NT2/D1 (cell line): Measurements from ENCODE around the gene UTRN.

ENCODE experiments used
- DNase-seq: peaks from one replicate; pipeline ENCODE4 v3.0.0-alpha.2; 2011; ENCODE audit warnings: low read depth, low spot score
- H3K27me3 ChIP-seq: 2 replicates; pipeline ENCODE4 v1.6.0; 2011; ENCODE audit warnings: mild to moderate bottlenecking; ENCODE audit not compliant: insufficient read length, insufficient read depth
- H3K36me3 ChIP-seq: 2 replicates; pipeline ENCODE4 v1.6.1; 2011; ENCODE audit warnings: mild to moderate bottlenecking, low read length, mixed read lengths; ENCODE audit not compliant: insufficient read depth, insufficient read length
- H3K4me1 ChIP-seq: 2 replicates; pipeline ENCODE4 v1.5.1; 2011; ENCODE audit not compliant: insufficient read depth, insufficient read length
- H3K4me3 ChIP-seq: 2 replicates; pipeline ENCODE4 v1.5.1; 2011; ENCODE audit warnings: low read depth; ENCODE audit not compliant: insufficient read length
- H3K9ac ChIP-seq: 2 replicates; pipeline ENCODE4 v1.6.0; 2011; ENCODE audit warnings: low read depth; ENCODE audit not compliant: insufficient read length
- H3K9me3 ChIP-seq: 2 replicates; pipeline ENCODE4 v1.5.1; 2011; ENCODE audit warnings: mild to moderate bottlenecking, low read length; ENCODE audit not compliant: insufficient read depth
- SUZ12 ChIP-seq: IDR thresholded peaks from 2 replicates; pipeline ENCODE4 v1.6.1; 2011; ENCODE audit not compliant: insufficient read length, insufficient read depth; ENCODE audit errors: extremely low read depth
- YY1 ChIP-seq: IDR thresholded peaks from 2 replicates; pipeline ENCODE4 v1.6.1; 2011; ENCODE audit not compliant: insufficient read length, insufficient read depth
- ZNF274 ChIP-seq: IDR thresholded peaks from 2 replicates; pipeline ENCODE4 v1.6.1; 2011; ENCODE audit warnings: mild to moderate bottlenecking, low read depth, low read length

UTRN gene

GRCh38 chr6:144284478-144284782 lies 705 bp upstream of the UTRN start:
- DNase-seq: no peak
- Histone ChIP-seq H3K27me3 (peaks cover 5% of the 10 kb centered on the region), H3K9ac (peak overlapping the region; percentile 85), H3K9me3 (no peaks in the 10 kb centered on the region), H3K4me1 (no peaks in the 10 kb centered on the region), H3K36me3 (peaks cover 5% of the 10 kb centered on the region), H3K4me3 (peak overlapping the region; percentile 70)
- no peak for TF ChIP-seq YY1
- TF ChIP-seq ZNF274: no peak
- TF ChIP-seq SUZ12: no peak

GRCh38 chr6:144285548-144285797 lies 338 bp downstream of the UTRN start:
- no peak for DNase-seq
- Histone ChIP-seq H3K9me3 (no peaks in the 10 kb centered on the region), H3K4me1 (no peaks in the 10 kb centered on the region), H3K36me3 (peaks cover 5% of the 10 kb centered on the region), H3K27me3 (peaks cover 5% of the 10 kb centered on the region), H3K4me3 (peak overlapping the region; percentile 70), H3K9ac (peak overlapping the region; percentile 85)
- no peak for TF ChIP-seq YY1
- TF ChIP-seq SUZ12: no peak
- no peak for TF ChIP-seq ZNF274

DNA sequence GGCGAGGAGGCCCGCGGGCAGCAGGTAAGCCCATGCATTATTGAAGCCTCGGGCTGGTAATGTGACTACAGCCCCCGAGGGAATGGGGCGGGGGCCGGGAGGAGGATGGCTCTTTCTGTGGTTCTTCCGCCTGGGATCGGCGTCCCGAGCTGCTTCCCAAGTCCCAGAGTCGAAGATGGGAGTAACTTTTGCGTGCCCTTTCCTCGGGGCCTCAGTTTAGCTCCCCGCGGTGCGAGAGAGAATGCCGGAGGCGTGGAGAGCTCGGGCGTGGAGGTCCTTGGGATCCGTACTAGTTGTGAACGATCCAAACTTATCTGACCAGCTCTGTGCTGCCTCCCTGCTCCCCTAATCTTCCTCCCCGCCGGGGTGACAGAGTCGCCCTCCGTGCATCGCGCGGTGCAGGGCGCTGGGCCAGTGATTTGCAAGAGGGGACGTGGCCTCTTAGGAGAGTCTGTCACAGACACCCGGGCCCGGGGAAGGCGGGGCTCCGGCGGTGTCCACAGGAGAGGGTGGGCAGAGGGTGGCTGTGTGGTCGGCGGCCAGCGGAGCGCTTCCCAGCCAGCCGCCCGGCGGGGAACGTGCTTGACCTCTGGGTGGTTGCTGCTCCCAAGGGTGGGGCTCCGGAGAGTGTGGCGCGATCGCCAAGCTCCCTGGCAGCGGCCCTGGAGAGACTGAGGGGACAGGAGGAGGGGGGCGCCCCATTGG lies 815 bp downstream of the UTRN start:
- Histone ChIP-seq H3K4me3 (peak overlapping the region; percentile 70), H3K27me3 (peaks cover 5% of the 10 kb centered on the region), H3K36me3 (peaks cover 5% of the 10 kb centered on the region), H3K9me3 (no peaks in the 10 kb centered on the region), H3K4me1 (no peaks in the 10 kb centered on the region), H3K9ac (peak overlapping the region; percentile 85)
- DNase-seq: no peak
- no peak for TF ChIP-seq YY1
- no peak for TF ChIP-seq ZNF274
- TF ChIP-seq SUZ12: no peak

DNA sequence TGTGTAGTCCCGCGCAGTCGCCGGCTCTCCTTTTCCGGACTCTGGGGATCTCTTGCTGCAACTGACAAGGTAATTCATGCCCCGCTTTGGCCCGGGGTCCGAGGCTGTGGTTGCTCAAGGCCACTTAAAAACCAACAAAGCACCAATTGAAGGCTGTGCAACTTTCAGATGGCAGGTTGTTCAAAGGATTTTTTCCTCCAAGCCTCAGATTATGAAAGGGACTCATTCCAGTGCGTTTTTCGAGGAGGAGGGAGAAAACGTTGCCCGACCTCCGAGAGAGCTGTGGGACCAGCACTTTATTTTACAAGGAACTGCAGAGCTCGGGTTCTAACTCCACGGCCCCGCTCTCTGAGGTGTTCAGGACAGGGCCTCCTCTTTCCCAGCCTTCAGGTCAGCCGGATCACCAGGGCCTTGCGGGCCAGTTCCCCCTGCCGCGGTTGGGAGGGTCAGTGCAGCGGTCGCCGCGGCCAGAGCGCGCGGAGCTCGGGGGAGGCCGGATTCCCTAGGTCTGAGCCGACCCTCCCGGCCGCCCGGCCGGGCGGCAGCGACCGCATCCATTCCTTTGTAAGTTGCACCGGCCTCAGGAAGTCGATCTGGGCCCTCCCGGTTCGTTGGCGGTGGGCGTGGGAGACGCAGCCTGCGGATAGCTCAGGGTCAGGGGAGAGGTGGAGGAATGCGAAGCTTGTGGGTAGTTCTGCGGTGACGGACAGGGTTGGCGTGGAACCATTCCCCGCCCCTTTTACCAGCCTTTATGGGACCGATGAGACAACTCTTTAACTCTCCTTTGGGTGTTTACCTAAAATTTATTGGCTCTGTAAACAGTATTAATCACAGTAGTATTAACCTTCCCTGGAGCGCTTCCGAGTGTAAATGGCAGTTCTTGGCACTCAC lies 1.6 kb downstream of the UTRN start:
- Histone ChIP-seq H3K36me3 (peaks cover 6% of the 10 kb centered on the region), H3K9me3 (no peaks in the 10 kb centered on the region), H3K4me3 (peak overlapping the region; percentile 70), H3K9ac (peak overlapping the region; percentile 85), H3K4me1 (no peaks in the 10 kb centered on the region), H3K27me3 (peaks cover 5% of the 10 kb centered on the region)
- no peak for DNase-seq
- TF ChIP-seq SUZ12: no peak
- no peak for TF ChIP-seq YY1
- TF ChIP-seq ZNF274: no peak

- H3K27me3 ChIP-seq: peaks cover 5% of the 10 kb centered on the region
- TF ChIP-seq YY1: no peak
- TF ChIP-seq ZNF274: no peak
- TF ChIP-seq SUZ12: no peak
- no peaks in the 10 kb centered on the region for H3K9me3 ChIP-seq
Observed at GRCh38 chr6:144289006-144289405, 3.9 kb downstream of the UTRN start.

DNA sequence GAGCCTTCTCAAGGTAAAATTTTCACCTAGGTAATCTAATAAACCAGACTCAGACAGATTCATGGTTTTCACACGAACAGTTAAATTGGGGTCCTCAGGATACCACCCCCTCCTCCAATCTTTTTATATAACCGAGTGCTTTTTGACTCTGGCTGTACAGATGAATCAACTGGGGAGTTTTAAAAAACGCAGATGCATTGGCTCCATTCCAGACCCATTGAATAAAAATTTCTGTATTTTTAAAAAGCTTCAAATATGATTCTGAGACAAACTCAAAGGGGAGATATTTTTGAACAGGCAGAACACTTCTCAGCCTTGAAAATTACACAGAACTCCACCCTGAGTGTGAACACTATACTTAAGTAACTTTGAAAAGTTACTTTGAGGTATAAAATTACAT lies 7.2 kb downstream of the UTRN start:
- DNase-seq: no peak
- TF ChIP-seq SUZ12 (no peak), ZNF274 (no peak), YY1 (no peak)
- no peaks in the 10 kb centered on the region for H3K9me3 ChIP-seq
- peaks cover 5% of the 10 kb centered on the region for H3K27me3 ChIP-seq
- H3K4me3 ChIP-seq: no peak overlapping the region
- no peak overlapping the region for H3K9ac ChIP-seq
- H3K4me1 ChIP-seq: no peaks in the 10 kb centered on the region
- peaks cover 43% of the 10 kb centered on the region for H3K36me3 ChIP-seq

More at GRCh38 chr6:144289006-144289405, 3.9 kb downstream of the UTRN start:
- no peak for DNase-seq
- H3K4me1 ChIP-seq: no peaks in the 10 kb centered on the region
- no peak overlapping the region for H3K4me3 ChIP-seq
- H3K36me3 ChIP-seq: peaks cover 22% of the 10 kb centered on the region
- no peak overlapping the region for H3K9ac ChIP-seq

DNA sequence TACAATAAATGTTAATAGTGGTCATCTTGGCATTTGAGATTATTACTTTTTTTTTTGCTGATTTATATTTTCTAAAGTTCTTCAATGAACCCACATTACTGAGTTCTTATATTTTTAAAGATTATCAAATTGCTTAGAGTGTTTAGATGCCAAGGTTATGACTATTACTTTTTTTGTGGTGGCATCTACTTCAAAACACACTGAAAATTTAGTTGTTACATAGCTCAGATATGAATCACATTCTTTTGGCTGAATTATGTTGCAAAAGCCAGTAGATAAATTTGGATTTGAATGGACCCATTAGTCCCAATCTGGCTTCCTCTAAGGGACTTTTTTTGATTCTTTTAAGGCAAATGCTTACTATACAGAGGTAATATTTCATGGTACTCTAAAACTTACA lies 8.9 kb downstream of the UTRN start:
- DNase-seq: no peak
- H3K36me3 ChIP-seq: peaks cover 44% of the 10 kb centered on the region
- TF ChIP-seq SUZ12 (no peak), ZNF274 (no peak), YY1 (no peak)
- H3K4me3 ChIP-seq: no peak overlapping the region
- H3K27me3 ChIP-seq: no peaks in the 10 kb centered on the region
- no peaks in the 10 kb centered on the region for H3K9me3 ChIP-seq
- H3K4me1 ChIP-seq: no peaks in the 10 kb centered on the region
- no peak overlapping the region for H3K9ac ChIP-seq
